Stimulated activated CD4-positive, alpha-beta T cell treated with anti-CD3 and anti-CD28 coated beads, Interleukin-2, amount 100 ng/mL, for 24 hours (primary cell): Measurements from ENCODE around the gene EDN3.

Experiments
- DNase-seq, 2 donors: peaks; one replicate each; pipeline ENCODE4 v3.0.0-alpha.2; 2020

Gene EDN3, protein sequence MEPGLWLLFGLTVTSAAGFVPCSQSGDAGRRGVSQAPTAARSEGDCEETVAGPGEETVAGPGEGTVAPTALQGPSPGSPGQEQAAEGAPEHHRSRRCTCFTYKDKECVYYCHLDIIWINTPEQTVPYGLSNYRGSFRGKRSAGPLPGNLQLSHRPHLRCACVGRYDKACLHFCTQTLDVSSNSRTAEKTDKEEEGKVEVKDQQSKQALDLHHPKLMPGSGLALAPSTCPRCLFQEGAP

DNA sequence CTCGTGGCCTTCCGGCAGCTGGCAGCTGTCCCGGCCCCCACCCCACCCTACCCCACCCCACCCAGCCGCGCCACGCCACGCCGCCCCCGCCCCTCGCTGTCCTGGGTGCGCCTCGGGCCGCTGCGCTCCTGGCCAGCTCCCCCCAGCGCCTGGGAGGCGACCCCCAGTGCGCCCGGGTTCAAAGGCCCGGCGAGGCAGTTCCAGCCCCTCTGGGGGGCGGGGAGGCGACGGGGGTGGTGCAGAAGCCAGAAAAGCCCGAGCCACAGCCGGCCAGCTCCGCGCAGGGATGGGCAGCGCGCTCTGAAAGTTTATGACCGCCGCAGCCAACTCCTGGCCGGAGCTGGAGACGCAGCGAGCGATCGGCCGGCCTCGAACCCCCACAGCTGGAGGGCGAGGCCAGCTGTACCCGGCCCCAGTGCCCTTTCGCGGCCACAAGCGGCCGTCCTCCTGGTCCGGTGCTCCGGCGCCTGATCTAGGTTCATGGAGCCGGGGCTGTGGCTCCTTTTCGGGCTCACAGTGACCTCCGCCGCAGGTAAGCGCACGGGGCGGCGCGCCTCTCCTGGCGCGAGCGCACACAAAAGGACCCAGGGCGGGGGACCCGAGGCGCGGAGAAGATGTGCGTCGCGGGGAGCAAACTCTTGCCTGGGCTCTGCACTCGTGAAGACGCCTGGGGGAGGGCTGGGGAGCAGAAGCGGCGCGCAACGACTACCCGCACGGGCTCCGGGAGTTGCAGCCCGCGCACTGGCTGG is at the start of gene EDN3:
Gene EDN3, plus strand, starts transcription at position 279 of the 749 bp plus-strand sequence. Its CDS starts 202 bp downstream, at position 481.
- no peak for DNase-seq

DNA sequence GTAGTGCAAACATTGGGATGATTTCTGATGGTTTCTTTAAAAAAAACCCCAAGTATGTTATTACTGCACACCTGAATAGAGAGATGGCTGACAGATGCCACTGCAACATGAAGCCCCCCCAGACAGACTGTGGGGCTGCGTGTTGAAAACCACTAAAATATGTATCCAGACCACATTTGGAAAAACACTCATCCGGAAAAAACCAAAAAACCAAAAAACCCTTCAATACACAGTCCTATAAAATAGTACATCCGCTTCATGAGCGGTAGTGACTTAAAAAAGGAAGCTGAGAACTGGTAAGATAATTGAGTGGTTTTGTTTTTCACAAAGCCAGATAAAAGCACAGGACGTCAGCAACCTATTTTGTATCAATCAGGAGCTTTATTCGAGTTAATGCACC is 47.1 kb upstream of the EDN3 start:
- no peak for DNase-seq

DNA sequence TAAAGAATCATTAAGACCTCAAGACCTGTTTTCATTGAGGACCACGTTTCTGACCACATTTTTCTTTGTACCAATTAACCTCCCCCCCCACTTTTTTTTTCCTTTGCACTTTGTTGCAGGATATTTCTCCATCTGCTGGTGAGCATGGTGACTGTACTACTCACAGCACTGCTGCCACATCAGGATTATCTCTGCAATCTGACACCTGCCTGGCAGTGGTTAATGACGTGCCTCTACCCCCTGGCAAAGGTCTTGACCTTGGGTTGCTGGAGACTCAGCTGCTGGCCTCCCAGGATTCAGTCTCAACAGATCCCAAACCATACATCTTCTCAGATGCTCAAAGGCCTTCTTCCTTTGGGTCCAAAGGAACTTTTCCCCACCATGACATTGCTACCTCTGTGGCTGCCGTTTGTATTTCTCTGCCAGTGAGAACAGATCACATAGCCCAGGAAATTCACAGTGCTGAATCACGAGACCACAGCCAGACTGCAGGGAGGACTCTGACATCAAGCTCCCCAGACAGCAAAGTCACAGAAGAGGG is 46.6 kb upstream of the EDN3 start:
- DNase-seq, result peak; percentile 30

DNA sequence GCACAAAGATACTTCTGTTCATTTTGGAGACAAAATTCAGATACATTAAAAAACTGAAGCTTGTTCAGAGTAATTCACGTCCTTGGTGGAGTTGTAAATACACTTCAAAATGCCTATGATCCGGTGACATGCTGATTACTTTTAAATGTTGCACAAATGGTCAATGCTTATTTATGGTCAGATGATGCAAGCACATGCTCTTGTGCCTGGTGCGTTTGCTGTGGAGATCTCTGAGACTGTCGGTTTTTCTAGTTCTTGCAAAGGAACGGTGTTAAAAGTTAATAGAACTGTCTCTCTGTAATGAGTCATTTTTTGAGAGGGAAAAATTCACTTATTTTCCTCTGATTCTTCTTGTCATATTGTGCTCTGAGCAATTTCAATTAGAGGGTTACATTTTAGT is 45.2 kb upstream of the EDN3 start:
- no peak for DNase-seq

DNA sequence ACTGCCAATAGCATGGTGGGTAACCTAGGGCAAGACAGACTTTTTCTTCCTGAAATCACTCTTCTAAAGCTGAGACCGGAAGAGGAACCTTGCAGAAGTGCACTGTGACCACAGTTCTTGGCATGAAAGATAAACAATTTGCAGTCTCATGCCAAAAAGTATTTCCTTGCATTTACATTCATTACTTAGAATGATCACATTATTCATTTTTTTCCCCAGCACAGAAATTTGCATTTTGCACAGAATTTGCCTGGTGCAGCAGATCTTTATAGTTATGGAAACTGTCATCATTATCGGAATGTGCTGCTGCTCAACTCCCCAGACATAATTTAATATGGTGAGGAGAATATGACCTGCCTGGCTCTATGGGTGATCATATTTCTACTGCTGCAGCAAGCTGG is 42.2 kb upstream of the EDN3 start:
- DNase-seq, result no peak

DNA sequence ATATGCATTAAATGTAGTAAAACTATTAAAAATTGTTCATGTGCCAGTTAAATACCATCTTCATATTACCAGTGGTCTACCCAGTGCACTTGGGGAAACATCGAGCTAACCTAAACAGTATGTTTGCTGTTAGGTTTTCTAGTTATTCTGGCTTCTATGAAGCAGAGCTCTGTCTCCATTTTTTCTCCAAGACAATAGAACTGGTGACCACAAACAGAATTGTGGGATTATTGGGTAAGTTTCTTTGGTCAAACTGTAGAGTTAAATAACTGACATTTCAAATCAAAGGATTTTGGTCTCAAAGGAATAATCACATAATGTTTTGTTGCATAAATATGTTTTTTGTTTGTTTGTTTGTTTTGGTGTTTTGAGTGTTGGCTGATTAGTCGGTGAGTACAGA is 40.5 kb upstream of the EDN3 start:
- DNase-seq, result no peak

DNA sequence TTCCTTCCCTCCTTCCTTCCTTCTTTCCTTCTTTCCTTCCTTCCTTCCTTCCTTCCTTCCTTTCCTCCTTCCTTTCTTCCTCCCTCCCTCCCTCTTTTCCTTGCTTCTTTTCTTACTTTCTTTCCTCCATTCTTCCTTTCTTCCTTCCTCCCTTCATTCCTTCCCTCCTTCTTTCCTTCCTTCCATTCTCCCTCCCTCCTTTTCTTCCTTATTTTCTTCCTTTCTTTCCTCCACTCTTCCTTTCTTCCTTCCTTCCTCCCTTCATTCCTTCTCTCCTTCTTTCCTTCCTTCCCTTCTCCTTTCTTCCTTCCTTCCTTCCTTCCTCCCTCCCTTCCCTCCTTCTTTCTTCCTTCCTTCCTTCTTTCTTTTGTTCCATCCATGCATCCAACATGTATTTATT is 35.1 kb upstream of the EDN3 start:
- DNase-seq, result no peak

DNA sequence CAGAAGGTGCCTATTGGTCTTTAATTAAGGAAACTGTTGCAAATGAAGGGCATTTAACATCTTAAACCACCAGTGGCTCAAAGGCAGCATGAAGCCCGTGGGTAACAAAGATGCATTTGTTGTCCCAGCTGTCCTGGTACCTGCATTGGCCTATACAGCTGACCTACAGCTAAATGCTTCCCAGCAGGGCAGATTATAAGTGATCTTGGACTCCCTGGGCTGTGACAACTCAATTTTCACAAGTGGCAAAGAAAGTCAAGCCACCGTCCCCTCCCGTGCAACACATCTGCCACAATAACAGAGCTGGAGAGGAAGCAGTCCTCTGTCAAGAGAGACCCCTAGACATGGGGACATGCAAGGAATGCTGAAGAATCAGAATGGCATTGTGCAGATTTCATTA is 31.5 kb upstream of the EDN3 start:
- DNase-seq, result no peak

DNA sequence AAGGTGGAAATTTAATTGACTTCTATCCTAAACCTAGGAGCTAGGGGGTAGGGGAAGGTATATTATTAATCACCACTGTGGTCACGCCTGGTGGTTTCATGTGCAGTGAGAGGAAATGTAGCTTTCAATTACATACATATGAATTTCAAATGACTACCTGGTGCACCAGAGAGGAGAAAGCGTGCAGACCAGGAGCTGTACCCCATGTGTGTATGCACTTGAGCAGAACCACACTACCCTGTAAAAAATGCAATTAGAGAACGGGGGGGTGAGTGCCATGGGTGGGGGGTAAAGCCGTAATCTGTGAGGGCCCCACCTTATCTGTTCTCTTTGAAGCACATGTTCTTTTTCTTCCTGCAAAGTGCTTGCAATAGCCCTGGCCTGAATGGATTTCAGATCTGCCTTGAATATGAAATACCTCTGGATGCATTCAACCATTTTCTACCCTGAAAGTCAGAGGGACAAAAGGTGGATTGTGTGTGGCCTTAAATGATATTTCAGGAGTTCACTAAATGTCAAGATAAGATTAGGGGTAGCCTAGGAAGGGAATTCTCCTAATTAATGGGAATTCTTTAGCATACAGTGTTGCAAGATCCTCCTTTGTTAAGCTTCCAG is 30.9 kb upstream of the EDN3 start:
- DNase-seq, result no peak

DNA sequence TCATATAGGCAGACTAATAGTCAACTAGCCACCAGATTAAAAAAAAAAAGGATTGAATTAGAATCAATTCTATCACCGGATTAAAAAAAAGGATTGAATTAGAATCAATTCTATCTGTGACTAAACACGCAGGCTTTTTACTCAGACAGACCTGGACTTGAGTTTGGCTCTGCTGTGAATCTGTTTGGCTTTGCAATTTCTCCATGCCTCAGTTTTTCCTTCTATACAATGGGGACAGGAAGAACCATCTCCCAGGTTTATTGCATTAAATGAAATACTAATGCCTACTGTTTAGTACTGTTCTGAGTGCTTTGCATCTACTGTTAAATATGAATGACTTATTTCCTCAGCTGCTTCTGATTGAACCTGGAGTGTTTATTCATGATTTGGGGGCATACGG is 30.0 kb upstream of the EDN3 start:
- DNase-seq, result no peak

DNA sequence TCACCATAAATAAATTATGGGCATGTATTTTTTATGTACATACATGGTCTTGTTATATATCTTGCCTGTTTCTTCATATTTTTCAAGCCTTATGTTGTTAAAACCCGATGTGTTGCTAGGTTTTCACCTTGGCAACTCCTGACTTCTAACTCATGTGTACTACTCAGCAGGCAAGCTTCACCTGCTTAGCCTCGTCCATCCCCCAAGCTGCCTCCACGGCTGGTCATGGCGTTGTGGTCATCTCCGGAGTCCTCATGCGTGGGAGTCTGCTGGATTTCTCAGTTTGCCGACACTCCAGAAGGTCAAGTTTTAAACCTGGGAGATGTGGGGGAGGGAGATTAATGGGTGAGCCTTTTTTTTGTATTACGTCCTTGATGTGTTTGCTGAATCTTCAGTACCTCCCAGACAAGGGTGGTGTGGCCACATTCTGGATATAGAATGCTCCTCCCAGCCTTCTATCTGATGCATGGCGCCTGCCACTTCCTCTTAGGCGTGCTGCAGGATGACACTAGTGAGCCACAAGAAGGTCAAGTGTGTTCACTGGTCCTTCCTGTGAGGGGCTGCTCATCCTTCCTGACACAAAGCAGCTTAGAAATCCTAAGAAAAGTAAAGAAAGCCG is 26.6 kb upstream of the EDN3 start:
- DNase-seq, result no peak

DNA sequence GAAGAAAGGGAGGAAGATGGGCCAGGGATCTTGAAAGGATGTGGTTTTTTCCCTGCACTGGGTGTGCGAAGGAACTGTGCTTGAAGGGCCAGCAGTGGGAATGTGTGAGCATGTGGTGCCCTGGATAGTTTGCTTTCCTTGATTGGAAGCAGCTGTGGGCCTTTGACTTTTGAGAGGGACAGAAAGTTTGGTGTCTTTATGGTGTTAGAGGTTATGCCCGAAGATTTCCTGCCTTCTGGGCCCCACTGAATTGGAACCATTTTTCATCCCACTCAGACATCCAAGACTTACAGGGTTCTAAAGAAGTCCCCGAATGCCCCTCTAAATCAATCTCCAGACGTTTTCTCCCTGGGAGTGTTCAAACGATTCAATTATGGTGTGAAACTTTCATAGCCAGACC is 23.5 kb upstream of the EDN3 start:
- DNase-seq, result no peak

DNA sequence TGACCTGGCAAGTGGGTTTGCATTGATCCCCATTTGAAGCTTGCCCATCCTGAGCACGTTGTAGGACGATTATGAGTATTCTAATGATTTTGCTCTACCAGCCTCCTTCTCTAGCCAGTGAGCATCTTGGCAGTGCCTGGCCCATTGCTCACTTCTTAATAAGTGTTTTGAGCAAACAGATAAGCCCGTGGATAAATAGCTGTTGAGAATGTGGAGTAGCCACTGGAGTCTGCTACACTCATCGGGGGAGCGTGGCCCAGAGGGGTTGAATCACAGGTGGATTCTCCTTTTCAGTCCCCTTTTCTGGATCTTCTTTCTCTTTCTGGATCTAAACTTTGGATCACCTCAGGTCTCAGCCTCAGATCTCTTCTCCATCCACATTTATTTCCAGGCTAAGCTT is 15.9 kb upstream of the EDN3 start:
- no peak for DNase-seq

DNA sequence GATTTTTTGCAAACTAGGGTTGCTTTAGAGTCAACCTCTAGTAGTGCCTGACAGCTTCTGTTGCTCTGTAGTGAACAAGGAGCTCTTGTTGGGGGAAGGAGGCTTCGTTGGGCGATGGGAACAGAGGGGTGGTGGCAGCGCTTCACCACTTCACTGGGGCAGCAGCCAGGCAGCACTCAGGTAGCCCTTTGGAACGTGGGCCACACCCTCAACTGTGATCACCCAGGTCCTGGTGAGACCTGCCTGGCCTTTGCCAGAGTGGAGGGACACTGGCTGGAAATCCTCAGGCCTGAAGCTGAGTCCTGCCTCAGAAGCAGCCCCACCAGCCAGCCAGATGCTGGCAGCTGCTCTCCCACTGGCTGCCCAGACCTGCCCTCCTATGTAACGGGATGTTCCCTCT is 10.4 kb upstream of the EDN3 start:
- DNase-seq, result no peak

DNA sequence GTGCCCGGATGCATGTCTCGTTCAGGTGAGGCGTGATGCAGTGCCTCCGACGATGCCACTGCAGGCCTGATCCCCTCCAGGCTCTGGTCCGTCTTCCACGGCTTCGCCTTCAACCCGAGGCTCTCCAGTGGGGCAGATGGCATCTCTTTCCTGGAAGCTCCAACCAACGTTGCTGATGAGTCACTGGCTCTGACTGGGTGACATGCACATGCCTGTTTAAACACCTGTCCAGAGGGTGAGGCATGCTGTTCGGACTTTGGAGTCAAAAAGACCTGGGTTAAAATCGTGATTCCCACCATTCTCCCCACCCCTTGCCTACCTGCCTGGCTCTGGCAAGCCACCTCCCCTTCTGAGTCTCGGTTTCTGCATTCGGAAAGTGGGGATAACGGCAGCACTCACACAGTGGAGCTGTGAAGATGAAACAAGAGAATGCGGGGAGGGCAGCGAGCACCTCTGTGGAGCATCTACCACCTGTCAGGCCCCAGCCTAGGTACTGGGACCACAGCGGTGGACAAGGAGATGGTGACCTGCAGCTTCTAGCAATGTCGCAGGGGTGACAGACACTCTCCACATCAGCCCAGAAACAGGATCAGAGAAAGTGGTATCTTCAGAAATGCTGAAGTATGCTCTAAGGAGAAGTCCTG is 8.5 kb upstream of the EDN3 start:
- no peak for DNase-seq

DNA sequence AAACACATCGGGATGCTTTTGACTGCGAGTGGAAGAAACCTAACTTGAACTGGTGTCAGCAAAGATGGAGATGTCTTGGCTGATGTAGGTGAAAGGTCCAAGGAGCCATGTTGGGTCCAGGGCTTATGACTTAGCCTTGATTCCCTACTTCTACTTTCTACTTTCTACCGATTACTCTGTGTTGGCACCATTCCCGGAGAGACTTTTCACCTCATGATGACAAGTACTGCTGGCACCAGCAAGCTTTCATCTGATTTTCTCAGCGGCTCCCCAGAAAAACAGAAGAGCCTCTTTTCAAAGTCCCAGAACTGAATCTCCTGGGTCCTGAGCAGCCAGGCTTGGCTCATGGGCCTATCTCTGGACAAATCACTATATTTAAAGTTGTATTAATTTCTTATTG is 4.9 kb upstream of the EDN3 start:
- no peak for DNase-seq

DNA sequence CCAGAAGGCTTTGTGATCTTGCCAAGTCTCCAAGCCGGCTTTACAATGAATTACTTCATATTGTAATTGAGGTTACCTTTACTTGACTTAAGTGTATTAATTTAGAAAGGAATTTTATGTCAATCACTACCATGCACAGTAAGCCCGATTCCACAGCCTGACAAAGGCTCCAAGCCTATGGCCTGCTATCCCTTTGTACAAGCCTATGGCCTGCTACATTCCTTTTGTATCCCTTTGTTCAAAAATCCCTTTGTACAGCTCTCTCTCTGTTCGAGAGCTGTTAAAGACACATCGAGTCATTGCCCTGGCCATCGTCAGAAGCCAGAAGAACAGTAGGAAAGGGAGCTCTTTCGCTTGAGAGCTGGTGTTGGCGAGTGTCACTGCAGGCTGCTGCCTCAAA is 2.7 kb upstream of the EDN3 start:
- DNase-seq, result no peak

DNA sequence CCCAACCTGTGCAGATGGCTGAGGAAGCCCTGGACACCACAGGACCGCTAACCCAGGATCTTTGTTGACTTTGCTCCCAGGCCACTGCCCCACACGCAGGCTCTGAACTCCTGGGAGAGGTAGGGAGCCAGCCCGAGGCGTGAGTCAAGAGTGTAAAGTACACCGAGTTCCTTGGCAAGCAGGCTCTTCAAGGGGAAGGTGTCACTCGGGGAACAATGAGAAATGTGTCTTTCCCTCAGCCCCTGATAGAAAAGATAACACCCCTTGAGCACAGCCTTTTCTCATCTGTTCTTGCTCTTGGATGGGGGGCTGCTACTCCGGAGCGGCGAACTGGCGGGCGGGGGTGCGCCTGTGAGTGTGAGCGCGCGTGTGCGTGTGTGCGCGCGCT is 472 bp upstream of the EDN3 start:
- DNase-seq, result no peak

DNA sequence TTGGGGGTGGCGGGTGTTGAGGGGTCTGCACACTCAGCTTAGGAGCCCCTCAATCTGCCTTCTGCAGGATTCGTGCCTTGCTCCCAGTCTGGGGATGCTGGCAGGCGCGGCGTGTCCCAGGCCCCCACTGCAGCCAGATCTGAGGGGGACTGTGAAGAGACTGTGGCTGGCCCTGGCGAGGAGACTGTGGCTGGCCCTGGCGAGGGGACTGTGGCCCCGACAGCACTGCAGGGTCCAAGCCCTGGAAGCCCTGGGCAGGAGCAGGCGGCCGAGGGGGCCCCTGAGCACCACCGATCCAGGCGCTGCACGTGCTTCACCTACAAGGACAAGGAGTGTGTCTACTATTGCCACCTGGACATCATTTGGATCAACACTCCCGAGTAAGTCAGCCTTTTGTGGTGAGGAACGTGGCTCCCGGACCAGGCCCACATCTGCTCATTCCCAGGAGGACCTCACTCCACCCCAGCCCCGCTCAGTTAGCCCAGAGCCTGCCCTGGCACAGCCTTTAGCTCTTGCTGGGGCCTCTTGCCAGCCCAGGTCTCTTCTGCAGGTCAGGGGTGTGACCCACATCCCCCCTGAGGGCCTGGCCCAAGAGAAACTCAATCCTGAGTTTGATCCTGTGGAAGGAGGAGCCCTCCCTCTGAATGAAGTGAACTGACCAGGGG is 1.1 kb downstream of the EDN3 start:
- DNase-seq, result no peak

DNA sequence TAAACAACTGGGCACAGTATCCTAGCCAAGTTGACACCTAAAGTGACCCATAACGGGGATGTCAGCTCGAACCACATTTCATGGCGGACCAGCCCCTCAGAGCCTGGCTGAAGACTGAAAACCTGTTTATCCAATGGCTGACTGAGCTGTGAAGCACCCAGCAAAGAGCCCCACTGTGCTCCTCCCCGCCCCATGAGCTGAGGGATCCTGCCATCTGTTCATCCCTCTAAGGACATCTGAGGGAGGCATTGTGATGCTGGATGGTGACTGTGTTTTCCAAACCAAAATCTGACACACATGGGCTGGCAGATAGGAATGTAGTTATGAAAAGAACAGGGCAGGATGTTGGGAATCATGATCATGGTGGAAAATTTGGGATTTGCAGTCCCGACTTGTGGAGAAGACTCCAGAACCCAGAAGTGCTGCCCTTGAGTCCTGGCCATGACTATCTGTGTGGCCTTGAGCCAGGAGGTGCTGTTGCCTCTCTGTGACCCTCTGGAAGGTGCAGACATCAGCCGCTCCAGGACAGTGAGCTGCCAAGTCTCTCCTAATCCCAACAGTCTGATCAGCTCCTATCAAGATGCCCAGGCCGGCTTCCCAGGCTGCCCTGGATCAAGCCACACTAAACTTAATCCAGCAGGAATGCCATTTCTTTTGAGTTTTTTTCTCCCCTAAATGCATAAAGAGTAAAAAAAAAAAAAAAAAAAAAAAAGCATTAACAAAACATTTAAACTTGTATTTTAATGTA is 5.7 kb downstream of the EDN3 start:
- no peak for DNase-seq

DNA sequence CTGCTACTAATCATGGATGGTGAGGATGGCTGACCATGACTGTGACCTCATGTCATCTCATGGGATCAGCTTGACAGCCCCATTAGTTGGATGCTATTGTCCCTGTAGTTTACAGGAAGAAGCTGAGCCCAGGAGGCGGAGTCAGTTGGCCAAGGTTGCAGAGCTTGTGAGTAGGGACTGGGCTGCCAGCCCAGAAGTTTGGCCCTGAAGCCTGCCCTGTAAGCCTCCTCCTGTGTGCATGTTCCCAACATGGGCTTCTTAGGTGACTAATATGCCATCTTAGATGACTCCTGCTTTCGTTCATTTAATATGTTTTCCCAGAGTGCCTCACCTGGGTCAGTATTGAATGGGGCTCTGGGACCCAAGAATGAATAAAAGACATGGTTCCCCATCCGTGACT is 6.9 kb downstream of the EDN3 start:
- no peak for DNase-seq
